Colonic mucosa (tissue), 4 donors: ENCODE measurements around the gene SEMA4D. TPM values are rescaled to one million over a fixed set of nuclear protein-coding genes. Genes with fewer than 3 reads are reported as not detected.

Source experiments
- DNase-seq: peaks from one replicate; pipeline ENCODE4 v3.0.0-alpha.2; 2020
- H3K27ac ChIP-seq: fragments of 200-600 bp; one replicate; pipeline ENCODE4 v1.8.0; 2021
- H3K27me3 ChIP-seq: fragments of 200-600 bp; one replicate; pipeline ENCODE4 v1.8.0; 2021
- H3K36me3 ChIP-seq: fragments of 200-600 bp; one replicate; pipeline ENCODE4 v1.8.0; 2021
- H3K4me1 ChIP-seq: fragments of 200-600 bp; one replicate; pipeline ENCODE4 v1.8.0; 2021; ENCODE audit warnings: mild to moderate bottlenecking
- H3K4me3 ChIP-seq: fragments of 200-600 bp; one replicate; pipeline ENCODE4 v1.8.0; 2021
- H3K9ac ChIP-seq, 2 donors: one replicate each; pipeline ENCODE4 v1.7.0; 2013; ENCODE audit warnings: control low read depth in 2 of 2, low read depth in 2 of 2, low read length in 2 of 2
- H3K9me3 ChIP-seq: fragments of 200-600 bp; one replicate; pipeline ENCODE4 v1.8.0; 2021
- intact Hi-C: fragments of 100-400 bp; cut with DNase I; formaldehyde crosslinking; loops from one replicate; pipeline ENCODE4 v1.14.1; 2022
- total RNA-seq, 2 donors: library from RNA; stranded (reverse); fragmentation: NEBNext Ultra II Directional in 1 of 2; extraction: Animal tissue kit (Norgen Biotek cat#: 25700) in 1 of 2; gene quantifications; one replicate each; pipeline ENCODE4 v1.2.1, GENCODE V29; 2021
- TF ChIP-seq, protein P1 (sequence below): fragments of 200-600 bp; IDR thresholded peaks from one replicate; pipeline ENCODE4 v1.8.0; 2022; ENCODE audit warnings: antibody characterized with exemption, mild to moderate bottlenecking
- donor health status: healthy.
- donor health status: DM: no; HTN: no; CAD: no.
- donor health status: DM: no; HTN: no; CAD: no.

SEMA4D gene
- total RNA-seq, 2 donors from 2014 or later = 14.7 to 19.0 TPM

GRCh38 chr9:89368550-89368949, 129.4 kb downstream of the SEMA4D start:
- H3K9ac ChIP-seq = no peak overlapping the region
- TF ChIP-seq, protein P1, sequence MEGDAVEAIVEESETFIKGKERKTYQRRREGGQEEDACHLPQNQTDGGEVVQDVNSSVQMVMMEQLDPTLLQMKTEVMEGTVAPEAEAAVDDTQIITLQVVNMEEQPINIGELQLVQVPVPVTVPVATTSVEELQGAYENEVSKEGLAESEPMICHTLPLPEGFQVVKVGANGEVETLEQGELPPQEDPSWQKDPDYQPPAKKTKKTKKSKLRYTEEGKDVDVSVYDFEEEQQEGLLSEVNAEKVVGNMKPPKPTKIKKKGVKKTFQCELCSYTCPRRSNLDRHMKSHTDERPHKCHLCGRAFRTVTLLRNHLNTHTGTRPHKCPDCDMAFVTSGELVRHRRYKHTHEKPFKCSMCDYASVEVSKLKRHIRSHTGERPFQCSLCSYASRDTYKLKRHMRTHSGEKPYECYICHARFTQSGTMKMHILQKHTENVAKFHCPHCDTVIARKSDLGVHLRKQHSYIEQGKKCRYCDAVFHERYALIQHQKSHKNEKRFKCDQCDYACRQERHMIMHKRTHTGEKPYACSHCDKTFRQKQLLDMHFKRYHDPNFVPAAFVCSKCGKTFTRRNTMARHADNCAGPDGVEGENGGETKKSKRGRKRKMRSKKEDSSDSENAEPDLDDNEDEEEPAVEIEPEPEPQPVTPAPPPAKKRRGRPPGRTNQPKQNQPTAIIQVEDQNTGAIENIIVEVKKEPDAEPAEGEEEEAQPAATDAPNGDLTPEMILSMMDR = no peak
- H3K4me3 ChIP-seq = no peak overlapping the region
- H3K9me3 ChIP-seq = no peaks in the 10 kb centered on the region
- intact Hi-C loops = no loop called here
- H3K27ac ChIP-seq = no peak overlapping the region
- no peak for DNase-seq
- H3K4me1 ChIP-seq = no peaks in the 10 kb centered on the region
- no peaks in the 10 kb centered on the region for H3K27me3 ChIP-seq
- H3K36me3 ChIP-seq = no peaks in the 10 kb centered on the region

DNA sequence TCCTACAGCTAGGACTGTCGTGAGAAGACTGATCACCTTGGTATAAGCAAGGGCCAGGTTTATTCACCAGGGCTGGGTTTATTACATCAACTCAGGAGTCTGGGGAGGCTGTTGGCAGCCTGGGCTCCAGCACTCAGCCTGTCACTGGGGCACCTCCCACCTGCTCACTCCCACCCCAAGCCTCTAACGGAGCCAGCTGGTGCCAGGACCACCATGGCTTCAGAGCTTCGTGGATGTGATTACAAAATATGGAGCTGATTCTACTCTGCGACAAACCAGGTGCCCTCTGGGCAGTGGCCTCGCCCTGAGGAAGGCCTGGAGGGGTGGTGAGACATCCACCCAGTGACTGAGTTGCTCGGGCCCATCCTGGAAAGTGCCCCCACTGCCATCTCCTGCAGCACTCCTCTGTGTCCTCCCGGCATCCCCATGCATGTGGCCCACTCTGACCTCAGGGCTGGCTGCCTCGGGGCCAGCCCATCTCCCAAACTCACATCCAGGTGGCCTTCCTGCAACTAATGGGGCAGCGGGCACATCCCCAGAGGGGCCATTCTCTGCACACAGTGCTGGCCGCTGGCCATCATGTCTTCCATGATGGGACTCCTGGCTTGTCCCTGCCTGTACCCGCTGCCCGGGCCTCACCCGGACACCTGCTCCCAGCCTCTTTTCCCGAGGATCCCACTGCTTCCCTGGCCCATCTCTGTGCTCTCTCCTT, 130.0 kb downstream of the SEMA4D start:
- no peaks in the 10 kb centered on the region for H3K27me3 ChIP-seq
- no peak overlapping the region for H3K4me3 ChIP-seq
- DNase-seq = no peak
- H3K36me3 ChIP-seq = no peaks in the 10 kb centered on the region
- H3K27ac ChIP-seq = no peak overlapping the region
- no peak overlapping the region for H3K9ac ChIP-seq
- intact Hi-C loops = no loop called here
- H3K4me1 ChIP-seq = no peaks in the 10 kb centered on the region
- no peaks in the 10 kb centered on the region for H3K9me3 ChIP-seq
- TF ChIP-seq, protein P1 = no peak

DNA sequence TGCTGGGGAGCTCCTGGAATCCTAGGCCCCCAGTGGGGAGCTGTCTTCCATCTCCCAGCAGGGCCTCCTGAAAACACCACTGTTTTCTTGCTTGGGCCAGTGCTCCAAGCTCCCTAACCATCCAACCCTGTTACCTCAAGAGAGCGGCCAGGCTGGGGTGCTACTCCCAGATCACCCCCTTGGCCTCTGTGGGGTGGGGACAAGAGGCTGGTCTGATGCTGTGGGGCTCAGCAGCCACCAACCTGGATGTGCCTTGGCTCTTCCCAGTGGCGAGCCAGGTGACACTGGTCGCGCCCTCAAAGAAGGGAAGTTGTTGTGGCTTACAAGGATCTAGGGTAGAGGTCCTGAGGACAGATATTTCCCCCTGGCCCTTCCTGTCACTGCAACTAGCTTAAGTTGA, 130.6 kb downstream of the SEMA4D start:
- Histone ChIP-seq H3K4me3 (no peak overlapping the region), H3K9ac (no peak overlapping the region), H3K9me3 (no peaks in the 10 kb centered on the region), H3K36me3 (no peaks in the 10 kb centered on the region), H3K4me1 (no peaks in the 10 kb centered on the region), H3K27ac (no peak overlapping the region), H3K27me3 (no peaks in the 10 kb centered on the region)
- TF ChIP-seq, protein P1 = no peak
- DNase-seq = no peak
- intact Hi-C loops = no loop called here

DNA sequence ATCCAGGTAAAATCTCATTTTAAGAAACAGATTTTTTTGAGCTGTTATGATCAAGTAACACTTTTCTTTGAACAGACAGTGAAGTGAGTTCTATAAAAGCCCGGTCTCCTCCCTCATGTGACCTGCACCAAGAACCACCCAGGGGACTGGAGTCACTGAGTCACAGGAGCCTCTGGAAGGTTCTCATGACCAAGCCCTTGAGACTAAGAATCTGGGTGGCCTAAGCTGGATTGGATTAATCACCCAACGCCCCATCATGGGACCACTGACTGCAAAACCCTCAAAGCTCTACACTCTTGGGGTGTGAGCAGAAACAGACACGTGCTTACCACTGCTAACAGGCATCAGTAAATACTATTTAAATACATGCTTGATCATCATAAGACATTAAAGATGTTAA, 131.2 kb downstream of the SEMA4D start:
- H3K9ac ChIP-seq = no peak overlapping the region
- no peaks in the 10 kb centered on the region for H3K9me3 ChIP-seq
- TF ChIP-seq, protein P1 = no peak
- no peaks in the 10 kb centered on the region for H3K36me3 ChIP-seq
- DNase-seq = no peak
- no peak overlapping the region for H3K4me3 ChIP-seq
- H3K27ac ChIP-seq = no peak overlapping the region
- intact Hi-C loops = no loop called here
- no peaks in the 10 kb centered on the region for H3K4me1 ChIP-seq
- no peaks in the 10 kb centered on the region for H3K27me3 ChIP-seq

DNA sequence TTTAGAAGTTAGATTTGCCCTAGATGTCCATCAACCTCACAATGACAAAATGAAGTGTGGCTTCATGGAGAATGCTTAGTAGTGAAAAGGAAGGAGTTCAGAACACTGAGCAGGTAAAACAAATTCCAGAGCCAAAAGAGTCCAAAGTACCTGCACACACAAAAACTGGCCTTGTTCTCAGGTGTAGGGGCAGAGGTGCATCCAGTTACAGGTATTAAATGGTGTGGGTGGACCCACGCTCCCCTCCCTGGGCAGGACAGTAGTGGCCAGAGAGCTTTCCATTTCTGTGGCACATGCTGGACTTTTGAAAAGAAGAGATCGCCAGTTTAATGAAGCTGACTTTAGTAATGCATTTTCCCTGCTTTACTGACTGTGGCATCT, 132.4 kb downstream of the SEMA4D start:
- intact Hi-C loops = no loop called here
- H3K36me3 ChIP-seq = peaks cover 8% of the 10 kb centered on the region
- no peak overlapping the region for H3K4me3 ChIP-seq
- no peaks in the 10 kb centered on the region for H3K27me3 ChIP-seq
- no peaks in the 10 kb centered on the region for H3K4me1 ChIP-seq
- TF ChIP-seq, protein P1 = no peak
- H3K27ac ChIP-seq = no peak overlapping the region
- no peaks in the 10 kb centered on the region for H3K9me3 ChIP-seq
- H3K9ac ChIP-seq = no peak overlapping the region
- no peak for DNase-seq
